HuH-7 (cell line): ENCODE measurements around the gene EXPH5.
"Not testable (repeated sequence)": the region's sequence is repeated elsewhere in the genome, so short reads cannot be mapped to it uniquely, and the experiment has no call there.

Experiments
- DNase-seq: peaks from one replicate; pipeline ENCODE4 v3.0.0; 2011; ENCODE audit warnings: low spot score

Gene EXPH5

GRCh38 chr11:108593214-108593922 is at the start of gene EXPH5:
EXPH5 (minus strand) TSS chr11:108593768; CDS start chr11:108593536, 232 bp downstream.
- DNase-seq, result peak; percentile 88

GRCh38 chr11:108641752-108642151 is 48.2 kb upstream of the EXPH5 start:
- DNase-seq, result not testable (repeated sequence)

- DNase-seq, result no peak
Measured at GRCh38 chr11:108639146-108639545, 45.6 kb upstream of the EXPH5 start.

- no peak for DNase-seq
Measured at GRCh38 chr11:108636222-108636621, 42.7 kb upstream of the EXPH5 start.

- no peak for DNase-seq
Measured at GRCh38 chr11:108635106-108635505, 41.5 kb upstream of the EXPH5 start.

GRCh38 chr11:108632041-108632704 is 38.6 kb upstream of the EXPH5 start:
- DNase-seq, result no peak

GRCh38 chr11:108629274-108629673 is 35.7 kb upstream of the EXPH5 start:
- no peak for DNase-seq

GRCh38 chr11:108628812-108629211 is 35.2 kb upstream of the EXPH5 start:
- DNase-seq, result no peak

GRCh38 chr11:108628326-108628725 is 34.8 kb upstream of the EXPH5 start:
- no peak for DNase-seq

GRCh38 chr11:108624196-108624925 is 30.8 kb upstream of the EXPH5 start:
- DNase-seq, result no peak

GRCh38 chr11:108622341-108622740 is 28.8 kb upstream of the EXPH5 start:
- no peak for DNase-seq

GRCh38 chr11:108620958-108621772 is 27.6 kb upstream of the EXPH5 start:
- no peak for DNase-seq

GRCh38 chr11:108618529-108618928 is 25.0 kb upstream of the EXPH5 start:
- no peak for DNase-seq

GRCh38 chr11:108617055-108617454 is 23.5 kb upstream of the EXPH5 start:
- DNase-seq, result no peak

GRCh38 chr11:108616549-108616948 is 23.0 kb upstream of the EXPH5 start:
- no peak for DNase-seq

GRCh38 chr11:108614086-108614485 is 20.5 kb upstream of the EXPH5 start:
- DNase-seq, result no peak

GRCh38 chr11:108609682-108610081 is 16.1 kb upstream of the EXPH5 start:
- no peak for DNase-seq

- no peak for DNase-seq
Measured at GRCh38 chr11:108608548-108608947, 15.0 kb upstream of the EXPH5 start.

- DNase-seq, result no peak
Measured at GRCh38 chr11:108606495-108607160, 13.1 kb upstream of the EXPH5 start.

GRCh38 chr11:108606070-108606469 is 12.5 kb upstream of the EXPH5 start:
- DNase-seq, result no peak

GRCh38 chr11:108602818-108603217 is 9.2 kb upstream of the EXPH5 start:
- not testable (repeated sequence) for DNase-seq

GRCh38 chr11:108601150-108601549 is 7.6 kb upstream of the EXPH5 start:
- no peak for DNase-seq
